ENCODE data around the gene TYR.

DNA sequence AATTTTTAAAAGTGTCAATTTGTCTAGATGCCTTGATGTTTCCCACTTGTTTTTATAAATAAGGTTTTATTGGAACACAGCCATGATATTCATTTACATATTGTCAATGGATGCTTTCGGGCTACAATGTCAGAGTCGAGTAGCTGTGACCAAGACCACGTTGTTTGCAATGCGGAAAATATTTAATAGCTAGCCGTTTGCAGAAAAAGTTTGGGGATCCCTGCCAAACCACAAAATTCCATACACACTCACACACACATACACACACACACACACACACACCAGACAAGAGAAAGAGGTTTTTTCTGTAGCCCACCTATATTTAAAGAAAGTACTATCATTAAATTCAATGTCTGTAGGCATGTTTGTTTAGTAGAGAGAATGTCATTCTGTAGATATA, 58.3 kb downstream of the TYR start:
- TF ChIP-seq, protein P1, sequence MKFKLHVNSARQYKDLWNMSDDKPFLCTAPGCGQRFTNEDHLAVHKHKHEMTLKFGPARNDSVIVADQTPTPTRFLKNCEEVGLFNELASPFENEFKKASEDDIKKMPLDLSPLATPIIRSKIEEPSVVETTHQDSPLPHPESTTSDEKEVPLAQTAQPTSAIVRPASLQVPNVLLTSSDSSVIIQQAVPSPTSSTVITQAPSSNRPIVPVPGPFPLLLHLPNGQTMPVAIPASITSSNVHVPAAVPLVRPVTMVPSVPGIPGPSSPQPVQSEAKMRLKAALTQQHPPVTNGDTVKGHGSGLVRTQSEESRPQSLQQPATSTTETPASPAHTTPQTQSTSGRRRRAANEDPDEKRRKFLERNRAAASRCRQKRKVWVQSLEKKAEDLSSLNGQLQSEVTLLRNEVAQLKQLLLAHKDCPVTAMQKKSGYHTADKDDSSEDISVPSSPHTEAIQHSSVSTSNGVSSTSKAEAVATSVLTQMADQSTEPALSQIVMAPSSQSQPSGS (CRISPR knock-in tag; IDR thresholded peaks at IDR 0.05; ENCODE audit: borderline replicate concordance, low read depth): no peak
- TF ChIP-seq, protein P2, sequence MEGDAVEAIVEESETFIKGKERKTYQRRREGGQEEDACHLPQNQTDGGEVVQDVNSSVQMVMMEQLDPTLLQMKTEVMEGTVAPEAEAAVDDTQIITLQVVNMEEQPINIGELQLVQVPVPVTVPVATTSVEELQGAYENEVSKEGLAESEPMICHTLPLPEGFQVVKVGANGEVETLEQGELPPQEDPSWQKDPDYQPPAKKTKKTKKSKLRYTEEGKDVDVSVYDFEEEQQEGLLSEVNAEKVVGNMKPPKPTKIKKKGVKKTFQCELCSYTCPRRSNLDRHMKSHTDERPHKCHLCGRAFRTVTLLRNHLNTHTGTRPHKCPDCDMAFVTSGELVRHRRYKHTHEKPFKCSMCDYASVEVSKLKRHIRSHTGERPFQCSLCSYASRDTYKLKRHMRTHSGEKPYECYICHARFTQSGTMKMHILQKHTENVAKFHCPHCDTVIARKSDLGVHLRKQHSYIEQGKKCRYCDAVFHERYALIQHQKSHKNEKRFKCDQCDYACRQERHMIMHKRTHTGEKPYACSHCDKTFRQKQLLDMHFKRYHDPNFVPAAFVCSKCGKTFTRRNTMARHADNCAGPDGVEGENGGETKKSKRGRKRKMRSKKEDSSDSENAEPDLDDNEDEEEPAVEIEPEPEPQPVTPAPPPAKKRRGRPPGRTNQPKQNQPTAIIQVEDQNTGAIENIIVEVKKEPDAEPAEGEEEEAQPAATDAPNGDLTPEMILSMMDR (IDR thresholded peaks at IDR 0.05): no peak
- TF ChIP-seq NFE2L1 (CRISPR knock-in tag; IDR thresholded peaks at IDR 0.05) (no peak), EMX1 (CRISPR knock-in tag; IDR thresholded peaks at IDR 0.05) (no peak), NFATC4 (CRISPR knock-in tag; IDR thresholded peaks at IDR 0.05) (no peak)
- TF ChIP-seq, protein P3, sequence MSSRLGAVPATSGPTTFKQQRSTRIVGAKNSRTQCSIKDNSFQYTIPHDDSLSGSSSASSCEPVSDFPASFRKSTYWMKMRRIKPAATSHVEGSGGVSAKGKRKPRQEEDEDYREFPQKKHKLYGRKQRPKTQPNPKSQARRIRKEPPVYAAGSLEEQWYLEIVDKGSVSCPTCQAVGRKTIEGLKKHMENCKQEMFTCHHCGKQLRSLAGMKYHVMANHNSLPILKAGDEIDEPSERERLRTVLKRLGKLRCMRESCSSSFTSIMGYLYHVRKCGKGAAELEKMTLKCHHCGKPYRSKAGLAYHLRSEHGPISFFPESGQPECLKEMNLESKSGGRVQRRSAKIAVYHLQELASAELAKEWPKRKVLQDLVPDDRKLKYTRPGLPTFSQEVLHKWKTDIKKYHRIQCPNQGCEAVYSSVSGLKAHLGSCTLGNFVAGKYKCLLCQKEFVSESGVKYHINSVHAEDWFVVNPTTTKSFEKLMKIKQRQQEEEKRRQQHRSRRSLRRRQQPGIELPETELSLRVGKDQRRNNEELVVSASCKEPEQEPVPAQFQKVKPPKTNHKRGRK (CRISPR knock-in tag; IDR thresholded peaks at IDR 0.05; ENCODE audit: borderline replicate concordance): no peak
